ENCODE data around the gene NFIX.

The NFIX gene

DNA sequence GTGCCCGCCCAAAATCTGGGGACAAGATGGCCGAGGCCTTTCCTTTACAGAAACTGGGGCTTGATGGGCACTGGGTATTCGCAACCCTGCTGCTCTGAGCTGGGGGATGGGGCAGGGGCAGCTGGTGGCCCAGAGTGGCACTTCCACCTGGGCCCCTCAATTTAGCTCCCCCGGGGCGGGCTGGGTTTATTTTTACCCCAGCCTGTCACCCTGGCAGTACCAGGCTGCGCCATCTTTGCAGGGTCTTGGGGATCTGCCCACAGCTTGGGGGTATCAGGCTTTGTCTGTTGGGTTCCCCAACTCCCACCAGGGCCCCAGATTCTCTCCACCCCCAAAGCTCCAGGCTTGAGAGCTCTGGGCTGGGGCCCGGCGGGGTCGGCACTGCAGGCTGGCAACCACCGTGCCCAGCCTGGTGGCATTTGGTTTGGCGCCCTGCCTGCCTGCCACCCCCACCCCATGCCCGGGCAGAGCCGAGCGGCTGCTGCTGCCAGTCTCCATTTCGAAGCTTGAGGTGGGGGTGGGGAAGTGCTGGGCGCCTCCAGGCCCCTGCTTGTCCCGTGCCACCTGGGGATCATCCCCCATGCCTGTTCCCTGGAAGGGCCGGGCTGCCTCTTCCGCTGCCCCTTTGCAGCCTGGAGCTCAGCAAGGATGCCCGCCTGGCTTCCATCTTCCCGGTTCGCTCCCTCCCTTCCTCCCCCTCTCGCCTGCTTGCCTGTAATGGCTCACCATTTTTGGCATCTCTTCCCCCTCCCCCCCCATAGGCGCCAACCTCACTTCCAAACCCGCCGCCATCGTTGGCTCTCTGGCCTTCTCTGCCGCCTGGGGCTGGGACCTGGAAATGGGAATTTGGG lies 11.4 kb downstream of the NFIX start:
- in situ Hi-C loops (cut with HindIII; ENCODE audit: low sequenced_read_pairs) = loop anchor here (5.0 kb wide), 1 partner anchor 56 kb away; no protein-coding TSS in a partner anchor

DNA sequence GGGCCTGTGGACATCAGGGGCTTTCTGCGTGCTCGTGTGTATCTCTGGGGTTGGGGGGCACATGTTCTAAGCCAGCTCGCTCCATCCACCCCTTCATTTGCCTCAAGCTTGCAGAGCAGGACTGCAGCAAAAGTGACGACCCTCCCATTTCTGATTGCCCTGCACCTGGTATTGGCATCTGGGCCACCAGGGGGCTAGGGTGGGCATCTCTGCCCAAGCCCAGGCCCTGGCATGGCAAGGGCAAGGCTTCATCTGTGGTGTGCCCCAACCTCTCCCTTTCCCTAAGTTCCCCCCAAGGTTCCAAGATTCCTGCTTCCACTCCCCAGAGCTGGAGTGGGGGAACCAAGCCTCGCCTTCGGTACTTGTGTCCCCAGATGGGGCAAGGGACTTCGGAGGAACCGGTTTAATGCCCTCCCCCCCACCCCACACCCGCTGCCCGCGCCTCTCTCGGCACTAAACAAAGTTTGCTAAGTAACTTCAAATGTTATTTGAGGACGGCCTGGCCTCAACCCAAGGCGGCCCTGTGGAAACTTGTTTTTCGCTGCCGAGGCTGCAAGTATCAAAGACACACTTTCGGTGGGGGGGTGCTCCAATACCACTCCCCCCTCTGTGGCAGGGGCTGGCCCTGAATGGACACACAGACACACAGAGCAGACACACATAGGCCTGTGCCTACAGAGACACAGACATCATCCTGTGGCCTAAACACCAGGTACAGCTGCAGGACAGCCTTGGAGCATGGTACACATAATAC lies 12.2 kb downstream of the NFIX start:
- in situ Hi-C loops (cut with HindIII; ENCODE audit: low sequenced_read_pairs) = loop anchor here (5.0 kb wide), 1 partner anchor 55 kb away; no protein-coding TSS in a partner anchor

DNA sequence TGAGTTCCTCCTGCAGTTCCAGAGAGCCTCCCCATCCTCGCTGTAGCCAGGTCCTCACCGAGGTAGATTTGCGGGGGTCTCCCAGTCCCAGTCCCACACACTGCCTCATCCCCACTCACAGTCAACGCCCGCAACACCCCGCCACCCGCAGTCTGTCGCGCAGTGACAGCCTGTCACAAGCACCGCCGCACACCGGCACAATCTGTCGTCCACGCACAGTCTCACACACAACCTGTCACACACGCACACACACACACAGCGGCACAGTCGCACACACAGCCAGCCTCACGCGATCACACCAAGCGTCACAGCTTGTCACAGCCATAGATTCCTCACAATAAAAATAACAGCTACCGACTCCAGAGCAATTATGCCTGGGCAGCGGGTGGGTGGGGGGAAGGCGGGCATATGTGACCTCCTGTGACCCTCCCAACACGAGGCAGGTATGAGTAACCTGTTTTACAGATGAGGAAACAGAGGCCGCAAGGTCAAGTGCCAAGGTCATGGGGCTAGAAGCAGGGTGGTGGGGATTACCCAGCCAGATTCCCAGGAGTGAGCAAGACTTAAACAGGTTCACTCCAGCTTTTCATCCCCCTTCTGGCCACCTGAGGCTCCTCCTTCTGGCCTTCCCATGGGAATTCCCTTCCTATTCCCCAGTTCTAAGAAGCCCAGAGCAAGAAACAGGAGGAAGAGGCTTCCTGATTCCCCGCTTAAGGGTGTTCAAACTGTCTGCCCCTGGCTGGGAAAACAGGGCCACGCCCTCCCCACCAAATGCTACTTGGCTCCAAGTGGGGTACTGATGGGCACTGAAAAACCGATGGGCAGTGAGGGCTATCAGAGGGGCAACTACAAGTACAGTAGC lies 13.9 kb downstream of the NFIX start:
- in situ Hi-C loops (cut with HindIII; ENCODE audit: low sequenced_read_pairs) = loop anchor here (5.0 kb wide), 1 partner anchor 53 kb away; no protein-coding TSS in a partner anchor

DNA sequence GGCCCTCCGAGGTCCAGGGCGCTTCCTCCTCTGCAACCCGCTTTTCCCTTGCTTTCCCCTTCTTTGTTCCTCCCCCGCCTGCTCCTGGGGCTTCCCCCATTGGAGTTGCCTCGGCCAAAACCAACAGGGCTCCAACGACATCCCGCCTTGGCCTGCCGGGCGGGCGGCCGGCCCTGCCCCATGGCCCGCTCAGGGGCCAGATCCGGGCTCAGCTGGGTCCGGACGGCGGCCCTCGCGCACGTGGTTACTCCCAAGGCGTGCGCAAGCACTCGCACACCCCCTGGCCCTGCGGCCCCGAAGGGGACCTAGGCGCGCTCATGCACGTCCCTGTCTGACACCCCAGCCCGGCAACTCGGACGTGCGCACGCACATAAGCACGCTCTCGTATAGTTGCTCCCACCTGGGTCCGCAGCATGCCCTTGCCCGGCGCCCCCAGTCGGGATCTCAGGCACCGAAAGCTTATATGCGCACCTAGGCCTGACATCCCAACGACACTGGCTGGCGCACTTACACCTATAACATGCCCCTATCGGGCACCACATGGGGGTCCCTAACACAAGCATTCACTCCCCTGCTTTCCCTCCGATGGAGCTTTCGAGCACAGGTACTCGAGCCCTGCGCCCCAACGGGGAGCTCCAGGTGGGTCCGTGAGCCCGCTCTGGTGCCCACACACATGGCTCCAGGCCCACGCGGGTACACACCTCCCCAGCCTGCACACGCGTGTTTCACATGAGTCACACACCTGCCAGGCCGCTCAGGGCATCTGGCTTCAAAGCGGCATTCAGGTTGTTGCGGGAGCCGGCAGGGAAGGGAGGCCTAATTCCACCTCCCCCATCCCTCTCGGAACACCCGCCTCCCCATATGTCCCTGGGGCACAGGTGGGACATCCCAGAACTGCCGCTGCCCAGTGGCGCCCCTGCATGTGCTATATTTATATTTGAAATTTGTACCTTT lies 15.0 kb downstream of the NFIX start:
- in situ Hi-C loops (cut with HindIII; ENCODE audit: low sequenced_read_pairs) = no loop called here

DNA sequence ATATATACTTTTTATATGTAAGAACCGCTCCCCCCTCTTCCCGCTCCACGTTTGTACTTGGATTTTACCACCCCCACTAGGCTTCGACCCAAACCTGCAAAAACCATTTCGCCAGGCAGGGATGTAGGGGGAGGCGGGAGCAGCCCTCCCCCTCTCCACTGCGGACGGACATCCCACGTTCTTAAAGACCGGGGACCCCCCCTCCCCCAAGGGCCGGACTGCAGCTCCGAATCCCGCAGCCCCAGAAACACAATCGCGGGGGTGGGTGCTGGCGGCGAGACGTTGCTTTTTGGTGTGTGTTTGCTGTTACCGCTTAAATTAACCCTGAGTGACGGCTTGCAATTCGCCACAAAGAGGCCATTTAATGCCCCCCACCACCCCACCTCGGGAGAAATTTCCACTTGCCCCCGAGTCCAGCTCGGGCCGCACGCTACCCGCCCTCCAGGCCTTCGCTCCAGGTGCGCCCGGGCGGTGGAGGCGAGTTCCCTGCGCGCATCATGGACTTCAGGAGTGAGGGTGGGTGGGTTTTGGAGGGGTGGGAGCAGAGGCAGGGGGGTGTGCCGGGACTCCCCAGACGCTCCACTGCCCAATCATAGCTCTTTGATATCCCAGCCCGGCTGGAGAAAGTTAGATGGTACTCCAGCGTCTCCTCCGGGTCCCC lies 15.8 kb downstream of the NFIX start:
- in situ Hi-C loops (cut with HindIII; ENCODE audit: low sequenced_read_pairs) = no loop called here

DNA sequence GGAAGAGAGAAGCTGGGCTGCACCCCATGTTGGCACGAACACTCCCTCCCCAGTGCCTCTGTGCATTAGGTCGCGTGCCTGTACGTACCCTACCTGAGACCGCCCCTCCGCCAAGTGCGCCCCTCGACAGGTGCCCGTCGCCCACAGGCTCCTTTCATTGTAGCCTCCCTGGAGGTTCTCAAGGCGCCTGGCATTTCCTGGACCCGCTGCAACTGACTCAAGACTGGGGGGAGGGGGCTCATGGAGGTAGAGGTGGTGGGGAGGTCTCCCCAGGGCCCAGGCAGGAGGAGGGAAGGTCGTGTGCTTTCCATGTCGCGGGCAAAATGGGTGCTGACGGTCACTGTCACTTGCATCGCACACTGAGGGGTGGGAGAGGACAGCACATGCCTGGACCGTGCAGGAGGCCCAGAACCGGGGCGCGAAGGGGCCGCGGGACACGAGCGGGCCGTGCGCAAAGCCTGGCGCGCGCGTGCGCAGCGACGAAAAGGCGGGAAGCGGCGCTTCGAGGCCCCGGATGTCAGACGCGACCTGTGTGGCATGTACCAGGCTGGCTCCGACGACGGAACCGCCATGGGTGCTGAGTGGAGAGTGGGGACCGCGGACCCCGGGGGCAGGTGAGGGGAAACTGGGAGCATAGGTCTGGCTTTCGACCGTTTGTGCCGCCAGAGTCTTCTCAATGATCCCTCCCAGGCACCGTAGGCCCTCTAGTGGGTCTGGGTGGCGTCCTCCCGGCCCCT lies 16.5 kb downstream of the NFIX start:
- in situ Hi-C loops (cut with HindIII; ENCODE audit: low sequenced_read_pairs) = no loop called here

DNA sequence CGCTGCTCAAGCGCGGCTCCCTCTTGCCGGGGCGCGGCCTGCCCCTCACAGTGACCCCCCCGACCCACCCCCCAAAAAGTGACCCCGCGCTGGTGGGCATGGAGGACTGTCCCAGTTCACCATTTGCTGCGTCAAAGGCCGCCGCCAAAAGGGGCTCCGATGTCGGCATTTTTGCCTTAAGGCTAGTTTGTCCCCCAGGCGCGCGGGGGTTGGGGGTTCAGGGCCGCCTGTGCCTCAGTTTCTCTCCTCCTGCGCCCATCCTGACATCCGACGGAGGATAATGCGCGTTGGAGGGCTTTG lies 17.1 kb downstream of the NFIX start:
- in situ Hi-C loops (cut with HindIII; ENCODE audit: low sequenced_read_pairs) = no loop called here

DNA sequence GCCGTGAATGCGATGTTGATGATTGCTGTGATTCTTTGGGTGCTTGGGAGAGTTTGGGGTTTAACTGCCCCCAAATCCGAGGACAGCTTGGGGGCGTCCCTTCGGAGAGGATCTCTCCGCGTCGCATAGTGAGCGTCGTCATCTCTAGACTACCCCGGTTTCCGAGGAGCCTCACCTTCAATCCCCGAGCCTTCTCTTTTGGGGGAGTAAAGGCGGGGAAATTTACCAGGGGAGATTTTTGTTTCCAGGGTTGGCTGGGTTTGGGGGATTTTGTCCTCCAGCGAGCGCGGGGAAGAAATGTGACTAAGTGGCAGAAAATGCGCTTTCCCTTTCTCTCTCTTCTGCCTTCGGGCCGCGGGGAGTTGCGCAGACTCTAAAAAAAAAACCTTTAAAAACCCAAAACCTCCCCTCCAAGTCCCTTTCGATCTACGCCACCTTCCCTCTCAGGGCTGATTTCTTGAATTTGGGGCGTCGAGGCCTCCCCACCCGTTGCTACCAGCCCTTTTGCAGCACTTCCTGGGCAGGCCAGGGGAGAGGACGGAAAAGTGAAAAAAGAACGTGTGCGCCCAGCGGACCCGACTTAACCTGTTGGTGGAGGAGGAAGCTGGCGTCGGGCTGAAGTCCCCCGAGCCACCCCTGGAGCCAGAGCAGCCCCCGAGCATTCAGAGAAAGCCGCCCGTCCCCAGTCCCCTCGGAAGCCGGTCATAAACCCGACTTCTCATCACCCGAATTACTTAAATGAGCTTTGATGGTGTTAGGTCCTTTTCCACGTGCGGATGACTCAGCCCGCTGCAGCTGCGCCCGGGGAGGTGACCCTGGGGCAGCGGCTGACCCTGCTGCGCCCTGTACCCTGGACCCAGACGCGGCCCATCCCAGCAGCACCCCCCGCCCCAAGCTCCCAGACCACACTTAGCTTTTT lies 17.7 kb downstream of the NFIX start:
- in situ Hi-C loops (cut with HindIII; ENCODE audit: low sequenced_read_pairs) = no loop called here

DNA sequence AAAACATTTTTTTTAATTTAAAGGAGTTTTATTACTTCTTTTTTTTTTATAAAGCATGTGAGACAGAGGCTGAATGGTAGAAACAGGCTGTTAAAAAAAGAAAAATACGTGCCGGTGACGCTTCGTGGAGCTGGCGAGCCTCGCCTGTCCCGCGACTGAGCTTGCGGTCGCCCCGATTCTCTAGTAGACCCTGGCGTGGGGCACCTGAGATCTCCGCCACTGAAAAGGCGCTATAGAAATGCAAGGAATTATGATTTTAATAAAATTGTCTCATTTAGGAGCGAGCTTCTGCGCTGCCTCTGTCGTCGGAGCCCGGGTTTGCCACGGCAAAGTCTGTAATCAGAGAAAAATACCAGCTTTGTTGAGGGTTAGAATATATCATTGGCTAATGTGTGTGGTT lies 18.4 kb downstream of the NFIX start:
- in situ Hi-C loops (cut with HindIII; ENCODE audit: low sequenced_read_pairs) = no loop called here

DNA sequence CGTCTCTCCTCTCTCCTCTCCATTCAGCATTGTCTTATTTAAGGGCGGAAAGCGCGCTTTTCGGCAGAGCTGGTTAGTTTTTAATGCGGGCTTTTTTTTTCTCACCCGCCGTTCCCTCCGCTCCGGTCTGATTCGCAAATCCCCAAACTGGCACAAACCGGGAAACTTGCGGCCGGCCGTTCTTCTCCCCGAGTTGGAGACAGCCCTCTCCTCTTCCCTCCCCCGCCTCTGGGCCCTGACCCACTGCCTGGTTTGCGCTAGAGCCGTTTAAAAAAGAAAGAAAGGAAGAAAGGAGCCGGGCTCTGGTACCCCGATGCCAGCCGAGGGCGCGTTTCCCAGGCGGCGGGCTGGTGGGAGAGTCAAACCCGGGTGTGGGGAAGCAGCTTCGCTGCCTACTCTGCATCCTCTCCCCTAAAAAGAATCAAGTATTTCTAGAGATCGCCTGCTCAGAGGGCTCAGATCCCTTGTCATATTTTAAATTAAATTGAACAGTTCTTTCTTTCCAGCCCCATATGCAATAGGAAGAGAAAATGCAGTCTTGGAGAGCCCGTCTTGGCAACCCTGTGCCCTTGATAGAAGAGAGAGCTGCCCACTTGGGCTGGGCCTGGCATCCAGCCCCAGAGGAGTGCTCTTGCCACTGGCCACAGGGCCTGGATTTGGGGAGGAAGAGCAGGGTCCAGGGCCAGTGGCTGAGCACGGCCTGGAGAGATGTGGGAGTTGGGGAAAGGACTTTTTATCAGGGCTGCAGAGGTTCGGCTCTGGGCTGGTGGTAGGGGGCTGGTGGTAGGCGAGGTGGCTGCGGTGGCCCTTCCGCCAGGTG lies 19.0 kb downstream of the NFIX start:
- in situ Hi-C loops (cut with HindIII; ENCODE audit: low sequenced_read_pairs) = no loop called here

DNA sequence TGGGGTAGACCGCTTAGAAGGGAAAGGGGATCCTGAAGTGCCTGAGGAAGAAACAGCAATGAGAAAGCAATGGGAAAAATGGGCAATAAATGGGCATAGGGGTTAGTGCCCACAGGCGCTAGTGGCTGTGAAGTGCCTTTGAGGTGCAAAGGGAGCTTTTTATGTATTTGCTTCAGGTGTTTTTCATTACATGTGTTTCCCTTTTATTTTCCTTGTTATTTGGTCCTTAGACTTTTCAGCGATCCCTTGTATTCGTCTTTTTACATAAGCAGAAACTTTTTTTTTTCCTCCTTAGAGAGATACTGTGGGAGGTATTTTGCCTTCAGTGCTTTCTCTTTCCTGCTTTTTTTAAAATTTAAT lies 19.6 kb downstream of the NFIX start:
- in situ Hi-C loops (cut with HindIII; ENCODE audit: low sequenced_read_pairs) = no loop called here

DNA sequence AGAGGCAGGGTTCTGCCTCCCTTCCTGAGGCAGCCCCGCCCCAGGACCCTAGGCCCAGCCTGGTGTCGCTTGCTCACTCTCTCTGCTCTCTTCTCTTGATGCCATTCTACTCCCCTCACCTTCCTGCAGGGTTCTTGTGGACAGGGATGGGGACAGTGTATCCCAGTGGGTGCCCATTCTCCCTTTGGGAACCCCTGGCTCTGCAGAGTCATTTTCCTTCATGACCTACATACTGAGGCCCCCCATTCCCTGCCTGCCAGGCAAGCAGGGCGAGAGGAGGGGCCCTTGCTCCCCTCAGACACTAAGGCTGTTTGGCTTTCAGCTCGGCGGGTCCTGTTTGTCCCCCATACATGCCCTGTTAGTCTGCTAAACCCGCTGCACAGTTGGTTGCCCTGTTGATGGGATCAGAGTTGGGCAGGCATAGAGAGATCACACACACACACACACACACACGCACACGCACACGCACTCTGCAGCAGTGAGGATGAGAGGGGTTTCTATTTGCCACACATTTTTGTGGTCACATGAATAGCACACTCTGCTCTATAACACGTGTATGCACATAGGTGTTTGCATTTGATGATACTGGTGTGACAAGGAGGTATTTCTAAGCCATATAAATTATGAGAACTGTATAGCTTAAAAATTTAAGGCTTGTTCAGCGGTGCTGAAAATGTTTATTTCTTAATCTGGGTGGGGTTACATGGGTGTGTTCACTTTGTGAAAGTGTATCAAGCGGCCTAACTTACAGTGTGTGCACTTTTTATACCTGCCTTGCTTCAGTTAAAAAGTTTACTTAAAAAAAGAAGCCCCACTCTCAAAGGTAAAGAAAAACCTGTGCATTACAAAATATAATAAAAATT lies 20.3 kb downstream of the NFIX start:
- in situ Hi-C loops (cut with HindIII; ENCODE audit: low sequenced_read_pairs) = no loop called here

DNA sequence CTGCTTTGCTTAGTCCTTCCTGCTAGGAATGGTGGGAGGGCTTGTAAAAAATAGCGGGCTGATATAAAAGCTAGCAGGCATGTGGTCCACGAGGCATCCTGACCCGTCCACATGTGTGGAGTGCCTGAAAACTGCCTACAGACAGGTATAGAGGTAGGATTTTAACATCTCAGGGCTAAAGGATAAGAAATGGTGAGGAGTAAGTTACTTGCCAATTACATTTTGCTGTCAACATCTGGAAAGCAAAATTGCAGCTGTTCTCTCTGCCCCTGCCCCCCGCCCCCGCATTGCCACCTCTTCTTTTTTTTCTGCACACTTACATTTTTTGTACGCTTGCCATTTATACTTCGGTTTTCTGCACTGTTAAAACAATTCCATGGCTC lies 21.0 kb downstream of the NFIX start:
- in situ Hi-C loops (cut with HindIII; ENCODE audit: low sequenced_read_pairs) = no loop called here

DNA sequence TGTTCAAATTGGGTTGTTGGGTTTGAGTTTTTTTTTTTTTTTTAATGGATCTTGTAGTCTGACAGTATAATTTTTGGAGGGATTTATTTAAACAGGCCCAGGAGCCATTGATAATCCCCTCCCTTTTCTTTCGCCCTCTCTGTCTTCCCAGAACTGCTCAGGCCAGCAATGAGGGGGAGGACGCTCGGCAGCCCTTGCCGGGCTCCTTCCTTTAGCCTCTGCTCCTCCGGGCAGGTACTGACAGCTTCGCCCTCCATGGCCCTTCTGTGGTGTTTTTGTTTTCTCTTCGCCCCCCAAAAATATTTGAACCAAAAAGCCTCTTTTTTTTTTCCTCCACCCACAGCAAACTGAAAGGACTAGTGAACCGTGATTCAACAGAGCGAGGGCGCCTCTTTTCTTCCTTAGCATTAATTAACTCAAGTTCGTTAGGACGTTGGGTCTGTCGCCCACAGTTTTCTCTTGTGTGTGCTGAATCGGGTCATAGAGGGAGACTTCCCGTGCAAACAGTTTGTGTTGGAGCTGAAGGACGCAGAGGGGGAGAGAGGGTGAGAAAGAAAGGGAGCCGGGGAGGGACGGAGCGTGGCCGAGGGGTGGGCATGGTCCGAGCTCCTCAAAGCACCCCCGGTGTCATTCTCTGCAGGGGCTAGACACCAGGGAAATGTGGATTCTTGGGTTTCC lies 21.5 kb downstream of the NFIX start:
- in situ Hi-C loops (cut with HindIII; ENCODE audit: low sequenced_read_pairs) = no loop called here

DNA sequence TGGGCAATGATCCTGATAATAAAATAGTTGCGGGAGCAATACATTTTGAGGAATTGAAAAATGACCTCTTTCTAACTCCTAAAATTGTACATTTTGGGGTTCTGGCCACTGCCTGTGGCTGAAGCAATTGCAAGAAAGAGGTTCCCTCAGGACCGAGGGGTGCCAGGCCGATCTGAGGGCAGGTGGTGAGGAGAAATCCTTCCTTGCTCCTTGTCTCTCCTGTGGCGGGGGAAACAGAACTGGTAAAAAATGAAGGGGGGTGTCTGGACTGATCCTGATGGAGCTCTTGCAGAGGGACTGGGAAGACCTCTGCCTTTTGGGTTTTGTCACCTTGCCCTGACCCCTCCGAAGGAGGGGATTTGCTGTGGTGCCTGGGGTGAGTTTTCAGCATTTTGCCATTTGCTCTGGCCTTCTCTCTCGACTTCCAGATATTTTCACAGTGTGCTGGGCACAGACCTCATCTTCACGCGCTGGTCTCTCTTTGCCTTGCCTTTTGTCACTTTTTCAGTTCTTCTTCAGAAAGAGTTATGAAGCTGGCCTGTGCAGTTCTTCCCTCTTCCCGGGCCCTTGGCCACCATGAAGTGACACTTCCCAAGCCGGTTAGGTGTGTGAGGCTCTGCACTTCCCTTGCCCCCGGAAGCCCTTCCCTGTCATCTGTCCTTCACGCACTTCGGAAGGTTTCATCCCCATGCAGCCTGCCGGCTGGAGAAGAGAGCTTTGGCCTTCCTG lies 22.2 kb downstream of the NFIX start:
- in situ Hi-C loops (cut with HindIII; ENCODE audit: low sequenced_read_pairs) = no loop called here
